ENCODE data around the gene TFAP2E. TPM values are rescaled to one million over a fixed set of nuclear protein-coding genes. Genes with fewer than 3 reads are reported as not detected.
A peak's percentile ranks its signal among the peaks of the same experiment; 100 is the strongest.

Gene TFAP2E
- total RNA-seq, 1 donor from 2014 or later: 0.41 TPM

DNA sequence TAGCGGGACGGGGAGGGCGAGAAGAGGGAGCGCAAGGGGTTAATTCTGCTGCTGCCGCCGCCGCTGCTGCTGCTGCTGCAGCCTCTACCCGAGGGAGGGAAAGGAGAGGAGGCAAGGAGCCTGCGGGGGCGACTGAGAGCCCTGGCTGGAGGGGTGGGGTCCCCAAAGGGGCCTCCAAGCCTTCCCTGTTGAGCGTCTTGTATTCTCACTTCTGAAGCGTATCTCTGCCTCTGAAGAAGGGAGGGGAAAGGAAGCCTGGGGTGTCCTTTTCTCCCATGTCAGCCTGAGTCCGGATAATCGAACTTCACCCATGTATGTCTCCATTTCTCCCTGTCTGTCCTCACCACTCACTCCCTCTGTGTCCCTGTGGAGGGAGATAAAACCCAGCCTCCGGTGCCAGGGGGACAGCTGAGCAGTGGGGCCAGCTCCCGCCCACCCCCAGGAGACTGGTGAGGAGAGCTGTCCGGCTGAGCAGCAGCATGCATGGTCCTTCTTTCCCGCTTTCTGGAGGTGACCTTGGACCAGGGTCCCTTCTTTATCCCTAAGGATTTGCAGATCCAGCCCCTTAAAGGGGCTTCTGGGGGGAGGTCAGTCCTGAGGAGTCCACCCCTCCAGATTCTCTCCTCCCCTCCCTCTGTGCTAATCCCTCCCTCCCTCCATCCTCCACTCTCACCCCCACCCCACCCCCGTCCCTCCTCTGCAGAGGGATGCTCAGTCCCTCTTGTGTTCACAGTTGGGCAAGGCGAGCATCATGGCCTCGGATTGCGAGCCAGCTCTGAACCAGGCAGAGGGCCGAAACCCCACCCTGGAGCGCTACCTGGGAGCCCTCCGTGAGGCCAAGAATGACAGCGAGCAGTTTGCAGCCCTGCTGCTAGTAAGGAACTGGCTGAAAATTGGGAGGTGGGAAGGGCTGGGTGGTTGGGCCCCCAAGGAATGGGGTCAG, 14.5 kb upstream of the TFAP2E start:
- Histone ChIP-seq H3K79me2 (ENCODE audit: insufficient read depth, low read length) (peaks cover 72% of the 10 kb centered on the region), H3K4me2 (ENCODE audit: low read length) (peak overlapping the region; percentile 88), H3K4me3 (ENCODE audit: insufficient read depth, low read depth, low read length) (peak overlapping the region; percentile 85), H3K9ac (ENCODE audit: low read length) (peak overlapping the region; percentile 91), H3K27ac (ENCODE audit: low read depth, low read length) (peak overlapping the region; percentile 95), H4K20me1 (ENCODE audit: insufficient read depth, low read length) (peaks cover 78% of the 10 kb centered on the region), H3K4me1 (ENCODE audit: insufficient read depth, low read length) (peaks cover 36% of the 10 kb centered on the region), H2AFZ (ENCODE audit: low read depth, low read length) (peak overlapping the region; percentile 5), H3K36me3 (ENCODE audit: insufficient read depth, low read length) (peaks cover 8% of the 10 kb centered on the region), H3K9me3 (ENCODE audit: insufficient read depth, low read depth, low read length) (no peaks in the 10 kb centered on the region), H3K27me3 (ENCODE audit: insufficient read depth, low read length) (no peaks in the 10 kb centered on the region)
- Mint-ChIP-seq H3K4me3 (ENCODE audit: unreplicated experiment) (peak overlapping the region; percentile 92), H3K4me1 (ENCODE audit: low read depth, unreplicated experiment) (peaks cover 26% of the 10 kb centered on the region), H3K36me3 (ENCODE audit: low read depth, unreplicated experiment) (peaks cover 7% of the 10 kb centered on the region), H3K27ac (ENCODE audit: unreplicated experiment) (peak overlapping the region; percentile 95), H3K27me3 (ENCODE audit: low read depth, unreplicated experiment) (no peaks in the 10 kb centered on the region), H3K9me3 (ENCODE audit: unreplicated experiment) (no peaks in the 10 kb centered on the region)
- TF ChIP-seq, protein P1, sequence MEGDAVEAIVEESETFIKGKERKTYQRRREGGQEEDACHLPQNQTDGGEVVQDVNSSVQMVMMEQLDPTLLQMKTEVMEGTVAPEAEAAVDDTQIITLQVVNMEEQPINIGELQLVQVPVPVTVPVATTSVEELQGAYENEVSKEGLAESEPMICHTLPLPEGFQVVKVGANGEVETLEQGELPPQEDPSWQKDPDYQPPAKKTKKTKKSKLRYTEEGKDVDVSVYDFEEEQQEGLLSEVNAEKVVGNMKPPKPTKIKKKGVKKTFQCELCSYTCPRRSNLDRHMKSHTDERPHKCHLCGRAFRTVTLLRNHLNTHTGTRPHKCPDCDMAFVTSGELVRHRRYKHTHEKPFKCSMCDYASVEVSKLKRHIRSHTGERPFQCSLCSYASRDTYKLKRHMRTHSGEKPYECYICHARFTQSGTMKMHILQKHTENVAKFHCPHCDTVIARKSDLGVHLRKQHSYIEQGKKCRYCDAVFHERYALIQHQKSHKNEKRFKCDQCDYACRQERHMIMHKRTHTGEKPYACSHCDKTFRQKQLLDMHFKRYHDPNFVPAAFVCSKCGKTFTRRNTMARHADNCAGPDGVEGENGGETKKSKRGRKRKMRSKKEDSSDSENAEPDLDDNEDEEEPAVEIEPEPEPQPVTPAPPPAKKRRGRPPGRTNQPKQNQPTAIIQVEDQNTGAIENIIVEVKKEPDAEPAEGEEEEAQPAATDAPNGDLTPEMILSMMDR (IDR thresholded peaks at IDR 0.05; ENCODE audit: insufficient read depth, low read depth, low read length): no peak
- no peak for TF ChIP-seq EZH2 (IDR thresholded peaks at IDR 0.05; ENCODE audit: insufficient read depth, low read length)
- DNase-seq (ENCODE audit: low read depth) (no peak), FAIRE-seq (no peak)

DNA sequence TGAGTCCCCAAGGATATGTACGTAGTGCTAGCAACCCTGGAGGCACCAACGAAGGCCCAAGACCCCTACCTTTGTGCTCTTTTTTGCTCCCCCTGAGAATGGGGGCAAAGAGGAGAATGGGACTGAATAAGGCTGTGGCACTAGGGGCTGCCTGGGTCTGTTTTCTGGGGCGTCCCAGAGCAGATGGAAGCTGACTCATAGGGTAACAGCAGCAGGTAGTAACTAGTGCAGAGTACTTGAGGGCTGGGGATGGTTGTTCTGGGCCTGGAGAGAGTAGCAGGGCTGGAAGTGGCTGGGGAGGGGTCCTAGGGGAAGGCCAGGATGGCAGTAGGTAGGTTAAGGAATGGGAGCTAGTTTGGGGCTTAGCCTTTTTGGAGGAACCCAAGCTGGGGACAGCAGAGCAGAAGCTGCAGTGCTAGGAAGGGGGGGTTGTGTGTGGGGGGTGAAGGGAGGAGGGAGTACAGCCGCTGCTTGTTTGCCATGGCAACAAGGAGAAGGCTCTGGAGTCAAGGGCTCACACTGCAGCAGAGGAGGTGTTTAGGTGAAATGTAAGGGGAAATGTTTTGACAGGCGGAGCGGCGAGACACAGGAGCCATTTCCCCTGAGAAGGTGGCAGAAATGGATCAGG, 13.7 kb upstream of the TFAP2E start:
- FAIRE-seq (no peak), DNase-seq (ENCODE audit: low read depth) (no peak)
- Mint-ChIP-seq H3K9me3 (ENCODE audit: unreplicated experiment) (no peaks in the 10 kb centered on the region), H3K27ac (ENCODE audit: unreplicated experiment) (no peak overlapping the region), H3K4me1 (ENCODE audit: low read depth, unreplicated experiment) (peaks cover 24% of the 10 kb centered on the region), H3K4me3 (ENCODE audit: unreplicated experiment) (peak overlapping the region; percentile 92), H3K36me3 (ENCODE audit: low read depth, unreplicated experiment) (peaks cover 7% of the 10 kb centered on the region), H3K27me3 (ENCODE audit: low read depth, unreplicated experiment) (no peaks in the 10 kb centered on the region)
- H3K27ac ChIP-seq (ENCODE audit: low read depth, low read length): no peak overlapping the region
- H3K4me3 ChIP-seq (ENCODE audit: insufficient read depth, low read depth, low read length): no peak overlapping the region
- no peak overlapping the region for H2AFZ ChIP-seq (ENCODE audit: low read depth, low read length)
- peaks cover 64% of the 10 kb centered on the region for H3K79me2 ChIP-seq (ENCODE audit: insufficient read depth, low read length)
- peak overlapping the region; percentile 88 for H3K4me2 ChIP-seq (ENCODE audit: low read length)
- H3K4me1 ChIP-seq (ENCODE audit: insufficient read depth, low read length): peaks cover 36% of the 10 kb centered on the region
- H3K27me3 ChIP-seq (ENCODE audit: insufficient read depth, low read length): no peaks in the 10 kb centered on the region
- peaks cover 80% of the 10 kb centered on the region for H4K20me1 ChIP-seq (ENCODE audit: insufficient read depth, low read length)
- no peaks in the 10 kb centered on the region for H3K9me3 ChIP-seq (ENCODE audit: insufficient read depth, low read depth, low read length)
- TF ChIP-seq, protein P1 (IDR thresholded peaks at IDR 0.05; ENCODE audit: insufficient read depth, low read depth, low read length): no peak
- no peak for TF ChIP-seq EZH2 (IDR thresholded peaks at IDR 0.05; ENCODE audit: insufficient read depth, low read length)
- H3K36me3 ChIP-seq (ENCODE audit: insufficient read depth, low read length): peaks cover 8% of the 10 kb centered on the region
- peak overlapping the region; percentile 91 for H3K9ac ChIP-seq (ENCODE audit: low read length)
